Putamen (tissue), 1 donor: Measurements from ENCODE around the gene GPX4.
A peak's percentile ranks its signal among the peaks of the same experiment; 100 is the strongest.

Experiments
- DNase-seq: peaks from one replicate; pipeline ENCODE4 v3.0.0-alpha.2; 2016; ENCODE audit warnings: low spot score

GPX4 gene

GRCh38 chr19:1068009-1069001 is 35.5 kb upstream of the GPX4 start:
- no peak for DNase-seq

DNA sequence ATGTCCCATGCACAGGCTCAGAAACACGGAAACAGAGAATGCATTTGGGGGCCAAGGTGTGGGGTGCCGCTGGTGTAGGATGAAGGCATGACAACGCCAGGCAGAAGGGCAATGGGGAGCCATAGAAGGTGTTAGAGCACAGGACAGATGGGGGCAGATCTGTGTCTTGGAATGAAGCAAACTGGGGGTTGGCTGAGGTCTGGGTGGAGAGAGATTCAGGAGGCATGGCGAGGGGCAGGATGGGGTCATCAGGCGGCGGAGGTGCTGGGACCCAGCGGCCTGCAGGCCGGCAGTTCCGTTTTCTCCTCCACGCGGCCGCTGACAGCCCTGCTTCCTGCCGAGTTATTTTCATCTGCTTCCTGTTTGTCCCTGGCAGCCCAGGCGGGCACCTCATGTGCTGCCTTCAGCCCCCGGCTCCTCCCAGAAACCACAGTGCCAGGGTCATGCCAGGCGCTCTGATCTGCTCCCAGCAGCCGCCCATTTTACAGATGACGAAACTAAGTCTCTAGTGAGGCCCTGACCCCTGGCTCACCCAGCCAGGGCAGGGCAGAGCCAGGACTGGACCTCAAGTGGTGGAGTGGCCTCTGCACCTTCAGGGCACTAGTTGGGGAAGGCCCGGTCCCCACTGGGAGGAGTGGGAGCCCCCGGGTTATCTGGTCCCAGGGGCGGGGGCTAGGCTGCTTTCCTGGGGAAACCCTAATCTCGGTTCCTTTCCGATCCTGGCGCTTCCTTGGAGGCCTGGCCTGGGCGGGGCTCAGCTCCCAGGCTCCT is 34.6 kb upstream of the GPX4 start:
- DNase-seq, result no peak

- no peak for DNase-seq
Measured at GRCh38 chr19:1070576-1070930, 33.2 kb upstream of the GPX4 start.

DNA sequence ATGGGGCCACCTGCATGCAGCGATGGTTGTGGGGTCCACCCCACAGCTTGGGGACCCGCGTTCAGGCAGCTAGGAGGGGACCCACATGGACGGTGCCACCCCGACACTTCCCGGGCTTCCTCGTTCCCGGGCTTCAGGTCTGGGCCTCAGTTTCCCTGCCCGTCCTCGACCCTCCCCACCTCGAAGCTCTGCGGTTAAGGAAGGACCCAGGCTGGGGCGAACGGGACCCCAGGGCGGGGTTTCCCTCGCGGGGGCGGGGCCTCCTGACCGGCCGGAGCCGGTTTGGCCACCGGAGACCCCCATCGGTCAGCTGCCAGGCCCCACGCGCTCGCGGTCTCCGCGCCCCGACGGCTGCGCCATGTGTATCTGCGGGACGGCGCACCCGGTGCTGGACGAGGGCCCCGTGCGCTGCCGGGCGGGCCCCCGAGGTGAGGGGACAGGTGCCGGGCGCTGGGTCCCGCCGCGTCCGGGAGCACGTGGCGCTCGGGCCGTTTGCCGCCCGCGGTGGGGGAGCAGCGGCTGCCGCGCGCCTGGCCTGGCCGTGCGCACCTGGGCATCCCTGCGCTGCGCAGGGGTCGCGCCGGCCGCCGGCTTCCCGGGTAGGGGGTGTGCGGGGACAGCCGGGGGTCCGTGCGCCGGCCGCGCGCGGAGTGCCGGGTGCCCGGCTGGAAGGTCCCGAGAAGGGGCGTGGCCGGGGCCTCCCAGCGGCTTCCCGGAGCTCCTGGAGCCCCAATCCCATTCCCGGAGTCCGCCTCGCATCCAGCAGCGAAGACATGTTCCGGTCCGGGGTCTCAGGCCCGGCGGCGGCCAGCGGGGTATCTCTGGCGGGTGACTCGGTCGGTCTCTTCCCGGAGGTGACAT is 32.6 kb upstream of the GPX4 start:
- DNase-seq, result no peak

- DNase-seq, result no peak
Measured at GRCh38 chr19:1072371-1073015, 31.3 kb upstream of the GPX4 start.

DNA sequence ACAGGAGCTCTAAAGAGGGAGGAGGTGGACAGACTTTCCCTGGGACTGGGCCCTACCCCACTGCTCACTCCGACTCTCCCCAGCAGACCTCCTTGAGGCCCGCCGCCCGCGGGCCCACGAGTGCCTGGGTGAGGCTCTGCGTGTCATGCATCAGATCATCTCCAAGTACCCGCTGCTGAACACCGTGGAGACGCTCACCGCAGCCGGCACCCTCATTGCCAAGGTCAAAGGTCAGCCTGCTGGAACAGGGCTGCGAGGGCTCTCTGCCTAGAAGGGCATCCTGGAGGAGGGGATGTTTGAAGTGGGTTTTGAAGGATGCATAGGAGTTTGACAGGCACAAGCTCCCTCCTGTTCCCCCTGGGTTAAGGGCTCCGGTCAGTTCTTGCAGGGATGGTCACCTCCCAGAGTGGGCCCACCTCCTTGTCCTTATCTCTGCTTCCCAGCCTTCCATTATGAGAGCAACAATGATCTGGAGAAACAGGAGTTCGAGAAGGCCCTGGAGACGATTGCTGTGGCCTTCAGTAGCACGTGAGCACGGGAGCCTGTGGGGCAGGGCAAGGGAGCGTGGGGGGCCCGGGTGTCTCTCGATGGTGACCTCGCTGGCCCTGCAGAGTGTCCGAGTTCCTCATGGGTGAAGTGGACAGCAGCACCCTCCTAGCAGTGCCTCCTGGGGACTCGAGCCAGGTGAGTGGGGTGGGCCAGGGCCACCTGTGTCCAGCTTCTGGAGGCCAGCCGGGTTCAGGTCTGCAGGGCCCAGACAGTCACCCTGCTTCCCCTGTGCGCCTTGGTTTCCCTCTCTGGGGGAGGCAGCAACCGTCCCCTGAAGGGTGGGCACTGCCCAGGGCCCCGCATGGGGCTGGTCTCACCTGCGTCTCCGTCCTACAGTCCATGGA is 30.5 kb upstream of the GPX4 start:
- DNase-seq, result no peak

DNA sequence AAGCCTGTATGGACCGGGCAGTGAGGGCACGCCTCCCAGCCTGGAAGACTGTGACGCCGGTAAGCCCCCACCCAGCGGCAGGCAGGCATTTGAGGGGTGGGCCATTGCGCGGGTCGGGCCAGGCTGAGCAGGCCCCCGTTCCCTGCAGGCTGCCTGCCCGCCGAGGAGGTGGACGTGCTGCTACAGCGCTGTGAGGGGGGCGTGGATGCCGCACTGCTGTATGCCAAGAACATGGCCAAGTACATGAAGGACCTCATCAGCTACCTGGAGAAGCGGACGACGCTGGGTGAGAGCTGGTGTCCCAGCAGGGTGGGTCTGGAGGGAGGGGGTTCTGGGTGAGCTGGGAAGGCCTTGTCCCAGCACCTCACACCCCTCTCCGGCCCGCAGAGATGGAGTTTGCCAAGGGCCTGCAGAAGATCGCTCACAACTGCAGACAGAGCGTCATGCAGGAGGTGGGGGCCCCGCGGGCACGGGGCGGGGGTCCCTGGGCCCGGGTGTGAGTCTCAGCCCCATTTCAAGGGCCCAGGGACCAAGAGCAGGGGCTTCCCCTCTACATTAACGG is 29.8 kb upstream of the GPX4 start:
- DNase-seq, result no peak

GRCh38 chr19:1074544-1075283 is 29.1 kb upstream of the GPX4 start:
- peak; percentile 36 for DNase-seq

DNA sequence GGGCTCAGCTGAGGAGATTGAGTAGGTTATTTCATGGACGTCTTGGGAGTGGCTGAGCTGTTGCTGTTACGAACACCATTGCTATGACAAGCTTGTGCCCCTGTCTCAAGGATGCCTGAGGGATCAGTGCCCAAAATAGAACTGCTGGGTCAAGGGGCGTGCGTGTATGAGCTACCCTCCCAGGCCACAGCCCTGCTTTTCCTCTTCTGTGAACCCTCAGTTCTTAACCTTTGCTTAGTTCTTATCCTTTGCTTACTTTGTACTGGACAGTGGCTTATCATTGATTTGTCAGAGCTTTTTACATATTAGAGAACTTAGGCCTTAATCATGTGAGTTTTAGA is 27.8 kb upstream of the GPX4 start:
- DNase-seq, result no peak

DNA sequence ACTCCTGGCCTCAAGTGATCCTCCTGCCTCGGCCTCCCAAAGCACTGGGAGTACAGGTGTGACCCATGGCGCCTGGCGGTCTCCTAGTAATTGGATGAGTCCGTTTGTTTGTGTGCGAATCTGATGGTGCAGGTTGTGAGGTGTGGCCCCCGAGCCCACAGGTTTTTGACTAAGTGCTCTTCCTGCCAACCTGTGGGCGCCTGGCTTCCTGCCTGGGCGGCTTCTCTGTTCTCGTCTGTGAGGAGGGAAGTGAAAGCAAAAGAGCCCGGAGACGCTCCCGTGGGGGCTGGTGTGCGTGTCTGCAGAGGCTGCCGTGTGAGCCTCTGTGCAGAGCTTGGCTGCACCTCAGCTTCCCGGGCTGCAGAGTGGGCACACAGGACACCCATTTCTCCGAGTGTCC is 26.8 kb upstream of the GPX4 start:
- peak; percentile 67 for DNase-seq

- no peak for DNase-seq
Measured at GRCh38 chr19:1079566-1080111, 24.2 kb upstream of the GPX4 start.

DNA sequence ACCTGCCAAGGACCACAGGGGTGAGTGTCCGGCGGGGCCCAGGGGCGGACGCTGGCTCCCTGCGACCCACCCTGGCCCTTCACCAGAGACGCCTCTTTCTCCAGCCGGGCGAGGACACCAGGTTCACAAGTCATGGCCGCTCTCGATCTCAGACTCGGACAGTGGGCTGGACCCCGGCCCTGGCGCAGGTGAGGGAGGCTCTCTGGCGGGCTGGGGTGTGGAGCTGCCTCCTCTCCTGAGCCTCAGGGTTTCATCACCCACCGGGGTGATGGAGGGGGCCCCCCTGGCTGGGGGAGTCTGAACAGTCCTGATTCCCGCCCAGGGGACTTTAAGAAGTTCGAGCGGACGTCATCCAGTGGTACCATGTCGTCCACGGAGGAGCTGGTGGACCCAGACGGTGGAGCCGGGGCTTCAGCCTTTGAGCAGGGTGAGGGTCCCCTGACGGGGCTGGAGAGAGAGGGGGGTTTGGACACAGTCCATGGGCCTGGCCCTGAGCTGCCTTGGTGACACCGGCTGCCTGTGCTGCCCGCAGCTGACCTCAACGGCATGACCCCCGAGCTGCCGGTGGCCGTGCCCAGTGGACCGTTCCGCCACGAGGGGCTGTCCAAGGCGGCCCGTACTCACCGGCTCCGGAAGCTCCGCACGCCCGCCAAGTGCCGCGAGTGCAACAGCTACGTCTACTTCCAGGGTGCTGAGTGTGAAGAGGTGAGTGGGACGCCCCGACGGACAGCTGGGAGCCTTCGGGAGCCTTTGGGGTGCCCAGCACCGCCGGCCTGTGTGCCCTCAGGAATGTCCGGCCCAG is 23.2 kb upstream of the GPX4 start:
- DNase-seq, result no peak

DNA sequence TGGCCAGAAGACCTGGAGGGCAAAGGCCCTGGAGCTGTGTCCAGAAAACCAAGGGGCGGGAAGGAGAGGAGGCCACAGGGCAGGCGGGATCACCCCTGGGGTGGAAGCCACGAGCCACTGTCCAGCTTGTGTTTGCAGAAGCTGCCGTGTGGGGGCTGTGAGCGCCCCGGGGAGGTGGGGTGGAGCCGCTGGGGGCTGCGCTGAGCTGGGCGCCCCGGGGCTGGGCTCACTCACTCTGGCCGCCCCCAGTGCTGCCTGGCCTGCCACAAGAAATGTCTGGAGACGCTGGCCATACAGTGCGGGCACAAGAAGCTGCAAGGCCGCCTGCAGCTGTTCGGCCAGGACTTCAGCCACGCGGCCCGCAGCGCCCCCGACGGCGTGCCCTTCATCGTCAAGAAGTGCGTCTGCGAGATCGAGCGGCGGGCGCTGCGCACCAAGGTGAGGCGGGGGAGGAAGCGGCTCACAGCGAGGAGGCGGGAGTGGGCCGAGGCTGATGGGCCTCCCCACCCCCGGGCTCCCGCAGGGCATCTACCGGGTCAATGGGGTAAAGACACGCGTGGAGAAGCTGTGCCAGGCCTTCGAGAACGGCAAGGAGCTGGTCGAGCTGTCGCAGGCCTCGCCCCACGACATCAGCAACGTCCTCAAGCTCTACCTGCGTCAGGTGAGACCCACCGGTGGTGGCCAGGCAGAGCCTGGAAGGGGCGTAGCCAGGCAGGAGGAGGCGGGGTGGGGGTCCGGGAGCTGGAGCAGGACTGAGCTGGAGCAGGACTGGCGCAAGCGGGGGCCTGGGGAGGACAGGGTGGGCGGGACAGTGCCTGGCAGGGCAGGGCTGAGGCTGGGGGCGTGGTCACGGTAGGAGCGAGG is 22.3 kb upstream of the GPX4 start:
- no peak for DNase-seq

GRCh38 chr19:1082165-1082927 is 21.4 kb upstream of the GPX4 start:
- DNase-seq, result no peak

GRCh38 chr19:1082928-1083816 is 20.6 kb upstream of the GPX4 start:
- DNase-seq, result no peak
